Naive thymus-derived CD4-positive, alpha-beta T cell (primary cell): ENCODE results near the gene COL3A1. TPM values are rescaled to one million over a fixed set of nuclear protein-coding genes. Genes with fewer than 3 reads are reported as not detected.

Source experiments
- ATAC-seq: fragments of 150-1000 bp; cut with Tn5 transposase; 2 replicates; pipeline ENCODE4 v1.10.0; 2021; ENCODE audit warnings: mild to moderate bottlenecking, moderate library complexity
- CTCF ChIA-PET: fragments of 350-600 bp; sonication (Branson Sonifier 250); formaldehyde crosslinking; loops from one replicate; lab custom pipeline; 2021; ENCODE audit warnings: antibody characterized with exemption; lab: Charles Lee
- POLR2A ChIA-PET: fragments of 350-600 bp; sonication (Branson Sonifier 250); formaldehyde crosslinking; loops from one replicate; lab custom pipeline; 2021; ENCODE audit warnings: antibody characterized with exemption, inconsistent platforms; lab: Charles Lee
- DNase-seq, 9 donors: peaks; one replicate each; pipeline versions ENCODE4 v3.0.0 to v3.0.0-alpha.2; 2020 to 2022; ENCODE audit warnings: mixed read lengths in 1 of 9
- H3K27ac ChIP-seq: one replicate; pipeline ENCODE4 v1.7.0; 2013; ENCODE audit warnings: mild to moderate bottlenecking, low read depth, low read length, moderate library complexity
- H3K27me3 ChIP-seq, 2 donors: one replicate each; pipeline ENCODE4 v1.7.0; 2013; ENCODE audit warnings: low read length in 2 of 2, mild to moderate bottlenecking in 2 of 2, moderate library complexity in 2 of 2; ENCODE audit not compliant: control insufficient read depth in 2 of 2, insufficient read depth in 2 of 2
- H3K36me3 ChIP-seq, 3 experiments: 1 replicate in 2 of 3; 2 replicates in 1 of 3; pipeline ENCODE4 v1.7.0; 2013; ENCODE audit warnings: low read length in 3 of 3, mild to moderate bottlenecking in 3 of 3, moderate library complexity in 1 of 3; ENCODE audit not compliant: insufficient read depth in 3 of 3, control insufficient read depth in 2 of 3
- H3K4me1 ChIP-seq, 2 donors: one replicate each; pipeline ENCODE4 v1.7.0; 2013; ENCODE audit warnings: low read length in 2 of 2, mild to moderate bottlenecking in 2 of 2, moderate library complexity in 1 of 2; ENCODE audit not compliant: control insufficient read depth in 2 of 2, insufficient read depth in 2 of 2
- H3K4me3 ChIP-seq: 2 replicates; pipeline ENCODE4 v1.7.0; 2013; ENCODE audit warnings: mild to moderate bottlenecking, low read length
- H3K9me3 ChIP-seq, 3 experiments: 1 replicate in 2 of 3; 2 replicates in 1 of 3; pipeline ENCODE4 v1.7.0; 2013; ENCODE audit warnings: low read length in 3 of 3; ENCODE audit not compliant: control insufficient read depth in 2 of 3
- H3K27ac Mint-ChIP-seq, 9 donors: one replicate each; pipeline ENCODE4 v1.8.0; 2020 to 2022; ENCODE audit warnings: mixed read lengths in 9 of 9, mild to moderate bottlenecking in 8 of 9, moderate library complexity in 5 of 9, inconsistent platforms in 2 of 9
- H3K27me3 Mint-ChIP-seq, 5 donors: one replicate each; pipeline ENCODE4 v1.8.0; 2021 to 2022; ENCODE audit warnings: mixed read lengths in 5 of 5, mild to moderate bottlenecking in 1 of 5
- H3K36me3 Mint-ChIP-seq, 5 donors: one replicate each; pipeline ENCODE4 v1.8.0; 2020 to 2022; ENCODE audit warnings: mixed read lengths in 5 of 5, mild to moderate bottlenecking in 3 of 5, inconsistent platforms in 1 of 5
- H3K4me1 Mint-ChIP-seq, 7 donors: one replicate each; pipeline ENCODE4 v1.8.0; 2020 to 2022; ENCODE audit warnings: mixed read lengths in 7 of 7, mild to moderate bottlenecking in 3 of 7, inconsistent platforms in 1 of 7
- H3K4me3 Mint-ChIP-seq, 10 donors: one replicate each; pipeline ENCODE4 v1.8.0; 2020 to 2022; ENCODE audit warnings: mild to moderate bottlenecking in 10 of 10, mixed read lengths in 10 of 10, moderate library complexity in 6 of 10, inconsistent platforms in 2 of 10
- H3K9me3 Mint-ChIP-seq, 11 donors: one replicate each; pipeline ENCODE4 v1.8.0; 2020 to 2022; ENCODE audit warnings: mixed read lengths in 11 of 11, mild to moderate bottlenecking in 4 of 11, inconsistent platforms in 1 of 11, moderate library complexity in 1 of 11
- intact Hi-C, 2 donors: fragments of 100-400 bp; cut with micrococcal nuclease; formaldehyde crosslinking; loops; one replicate each; pipeline ENCODE4 v1.15.1; 2023
- polyA plus RNA-seq, 2 donors: library from polyadenylated mRNA; unstranded; fragments of 300-500 nt; fragmentation: Illumina TruSeq; gene quantifications; one replicate each; pipeline ENCODE4 v1.2.3, GENCODE V29; 2021
- total RNA-seq, 6 experiments: library from RNA in 5 of 6; stranded (reverse) in 5 of 6; gene quantifications; 1 replicate in 5 of 6; 2 replicates in 1 of 6; pipeline ENCODE4 v1.2.3 and lab custom pipeline; 2021 to 2026

COL3A1 gene
- total and polyA plus RNA-seq, 7 experiments from 2014 or later: 0.27 TPM; not detected in 6

GRCh38 chr2:188965563-188965962, 8.6 kb upstream of the COL3A1 start:
- H3K27me3 ChIP-seq: no peaks in the 10 kb centered on the region
- Mint-ChIP-seq H3K27ac (no peak overlapping the region), H3K9me3 (no peaks in the 10 kb centered on the region), H3K27me3 (peaks cover 0 to 10% (median 0%) of the 10 kb centered on the region in 5 donors), H3K36me3 (no peaks in the 10 kb centered on the region), H3K4me3 (no peak overlapping the region), H3K4me1 (no peaks in the 10 kb centered on the region)
- no peaks in the 10 kb centered on the region for H3K4me1 ChIP-seq
- POLR2A ChIA-PET: no interaction called here
- H3K27ac ChIP-seq: no peak overlapping the region
- no peaks in the 10 kb centered on the region for H3K36me3 ChIP-seq
- no peaks in the 10 kb centered on the region for H3K9me3 ChIP-seq
- no peak for ATAC-seq
- CTCF ChIA-PET: no interaction called here
- intact Hi-C loops: no loop called here
- DNase-seq: no peak
- H3K4me3 ChIP-seq: no peak overlapping the region

DNA sequence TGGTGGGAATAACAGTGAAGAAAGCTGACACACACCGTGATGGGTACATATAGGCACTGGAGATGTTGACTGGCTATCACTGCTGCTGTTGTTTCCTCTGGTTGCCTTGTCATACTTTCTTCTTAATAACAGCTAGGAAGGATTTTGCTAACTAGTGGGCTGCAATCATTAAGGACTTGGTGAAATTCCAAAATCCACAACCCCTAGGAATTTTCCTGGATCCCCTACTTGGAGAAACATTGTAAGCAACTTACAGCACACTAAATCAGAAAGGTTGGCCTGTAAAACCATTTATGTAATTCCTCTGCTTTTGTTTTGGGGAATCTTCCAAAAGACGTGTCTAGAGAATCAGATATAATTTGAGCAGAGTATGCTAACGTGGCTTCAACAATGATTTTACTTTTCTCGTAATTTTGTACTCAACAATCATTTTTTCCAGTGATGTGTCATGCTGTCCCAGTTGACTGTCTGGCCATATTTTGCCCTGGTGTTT, 8.0 kb upstream of the COL3A1 start:
- H3K9me3 ChIP-seq: no peaks in the 10 kb centered on the region
- no peak overlapping the region for H3K27ac Mint-ChIP-seq
- ATAC-seq (no peak), DNase-seq (no peak)
- no peaks in the 10 kb centered on the region for H3K27me3 ChIP-seq
- no peaks in the 10 kb centered on the region for H3K36me3 ChIP-seq
- ChIA-PET POLR2A (no interaction called here), CTCF (no interaction called here)
- H3K27ac ChIP-seq: no peak overlapping the region
- no peaks in the 10 kb centered on the region for H3K4me1 Mint-ChIP-seq
- H3K27me3 Mint-ChIP-seq: peaks cover 0 to 10% (median 0%) of the 10 kb centered on the region in 5 donors
- H3K4me3 ChIP-seq: no peak overlapping the region
- no peaks in the 10 kb centered on the region for H3K4me1 ChIP-seq
- intact Hi-C loops: no loop called here
- no peaks in the 10 kb centered on the region for H3K9me3 Mint-ChIP-seq
- no peak overlapping the region for H3K4me3 Mint-ChIP-seq
- H3K36me3 Mint-ChIP-seq: no peaks in the 10 kb centered on the region

DNA sequence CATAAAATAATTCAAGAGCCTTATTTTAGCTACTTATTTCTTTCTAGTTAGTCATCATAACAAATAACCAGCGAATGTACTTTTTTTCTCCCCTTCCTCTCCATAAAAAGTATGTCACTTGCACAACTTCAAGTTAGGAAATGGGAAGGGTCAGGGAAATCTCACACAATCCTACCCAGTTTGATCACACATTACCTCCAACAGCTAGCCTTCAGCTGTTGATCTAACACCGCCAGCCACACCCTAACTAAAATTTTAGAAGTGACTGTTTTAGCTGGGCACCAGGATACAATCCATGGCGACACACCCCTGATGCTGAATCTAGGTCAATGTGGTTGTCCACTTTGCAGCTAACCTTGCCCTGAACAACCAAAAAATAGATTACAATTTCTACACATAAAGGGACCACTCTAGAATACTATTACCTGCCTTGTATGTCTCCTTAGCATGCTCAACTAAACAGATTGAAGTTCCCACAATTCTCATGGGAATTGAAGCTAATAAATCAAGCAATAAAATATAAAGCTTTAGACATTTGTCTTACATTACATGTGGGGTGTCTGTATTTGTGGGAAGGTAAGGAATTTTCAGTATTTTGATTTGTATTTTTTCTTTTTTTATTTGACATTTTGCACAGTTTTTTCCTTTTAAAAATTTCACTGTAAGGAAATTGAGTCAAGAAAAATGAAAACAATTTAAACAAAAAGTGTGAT, 7.3 kb upstream of the COL3A1 start:
- no peak overlapping the region for H3K27ac ChIP-seq
- intact Hi-C loops: no loop called here
- Mint-ChIP-seq H3K4me3 (no peak overlapping the region), H3K4me1 (no peaks in the 10 kb centered on the region), H3K27ac (no peak overlapping the region), H3K9me3 (no peaks in the 10 kb centered on the region), H3K27me3 (peaks cover 0 to 6% (median 0%) of the 10 kb centered on the region in 5 donors), H3K36me3 (no peaks in the 10 kb centered on the region)
- DNase-seq (no peak), ATAC-seq (no peak)
- no peaks in the 10 kb centered on the region for H3K27me3 ChIP-seq
- ChIA-PET POLR2A (no interaction called here), CTCF (no interaction called here)
- H3K36me3 ChIP-seq: no peaks in the 10 kb centered on the region
- no peaks in the 10 kb centered on the region for H3K9me3 ChIP-seq
- H3K4me1 ChIP-seq: no peaks in the 10 kb centered on the region
- no peak overlapping the region for H3K4me3 ChIP-seq

GRCh38 chr2:188969236-188969635, 4.9 kb upstream of the COL3A1 start:
- no peaks in the 10 kb centered on the region for H3K4me1 Mint-ChIP-seq
- Histone ChIP-seq H3K9me3 (no peaks in the 10 kb centered on the region), H3K4me3 (no peak overlapping the region), H3K27ac (no peak overlapping the region), H3K4me1 (no peaks in the 10 kb centered on the region), H3K36me3 (no peaks in the 10 kb centered on the region), H3K27me3 (no peaks in the 10 kb centered on the region)
- ATAC-seq (no peak), DNase-seq (no peak)
- no peak overlapping the region for H3K4me3 Mint-ChIP-seq
- CTCF ChIA-PET: no interaction called here
- intact Hi-C loops: no loop called here
- no peaks in the 10 kb centered on the region for H3K36me3 Mint-ChIP-seq
- no peak overlapping the region for H3K27ac Mint-ChIP-seq
- H3K27me3 Mint-ChIP-seq: peaks cover 0 to 6% (median 0%) of the 10 kb centered on the region in 5 donors
- POLR2A ChIA-PET: no interaction called here
- H3K9me3 Mint-ChIP-seq: no peaks in the 10 kb centered on the region

- no peak for ATAC-seq
- DNase-seq: no peak
- intact Hi-C loops: no loop called here
- Histone ChIP-seq H3K9me3 (no peaks in the 10 kb centered on the region), H3K4me1 (no peaks in the 10 kb centered on the region), H3K4me3 (no peak overlapping the region), H3K27me3 (no peaks in the 10 kb centered on the region), H3K27ac (no peak overlapping the region), H3K36me3 (no peaks in the 10 kb centered on the region)
- Mint-ChIP-seq H3K9me3 (no peaks in the 10 kb centered on the region), H3K4me1 (no peaks in the 10 kb centered on the region), H3K27ac (no peak overlapping the region), H3K4me3 (no peak overlapping the region), H3K27me3 (peaks cover 0 to 6% (median 0%) of the 10 kb centered on the region in 5 donors), H3K36me3 (no peaks in the 10 kb centered on the region)
- ChIA-PET CTCF (no interaction called here), POLR2A (no interaction called here)
Measured at GRCh38 chr2:188969651-188970050, 4.5 kb upstream of the COL3A1 start.

- Histone ChIP-seq H3K9me3 (no peaks in the 10 kb centered on the region), H3K27me3 (no peaks in the 10 kb centered on the region), H3K36me3 (no peaks in the 10 kb centered on the region), H3K27ac (no peak overlapping the region), H3K4me3 (no peak overlapping the region), H3K4me1 (no peaks in the 10 kb centered on the region)
- ChIA-PET POLR2A (no interaction called here), CTCF (no interaction called here)
- no peak overlapping the region for H3K27ac Mint-ChIP-seq
- H3K9me3 Mint-ChIP-seq: no peaks in the 10 kb centered on the region
- no peak for ATAC-seq
- H3K27me3 Mint-ChIP-seq: peaks cover 0 to 6% (median 0%) of the 10 kb centered on the region in 5 donors
- no peaks in the 10 kb centered on the region for H3K36me3 Mint-ChIP-seq
- no peaks in the 10 kb centered on the region for H3K4me1 Mint-ChIP-seq
- no peak overlapping the region for H3K4me3 Mint-ChIP-seq
- intact Hi-C loops: no loop called here
- no peak for DNase-seq
Measured at GRCh38 chr2:188970211-188970610, 4.0 kb upstream of the COL3A1 start.

GRCh38 chr2:188971432-188971861, 2.7 kb upstream of the COL3A1 start:
- Mint-ChIP-seq H3K4me1 (no peaks in the 10 kb centered on the region), H3K27ac (no peak overlapping the region), H3K36me3 (no peaks in the 10 kb centered on the region), H3K9me3 (no peaks in the 10 kb centered on the region), H3K4me3 (no peak overlapping the region), H3K27me3 (peaks cover 4 to 10% (median 5%) of the 10 kb centered on the region in 5 donors)
- no peak for ATAC-seq
- Histone ChIP-seq H3K36me3 (no peaks in the 10 kb centered on the region), H3K27me3 (no peaks in the 10 kb centered on the region), H3K4me1 (no peaks in the 10 kb centered on the region), H3K9me3 (no peaks in the 10 kb centered on the region), H3K27ac (no peak overlapping the region), H3K4me3 (no peak overlapping the region)
- CTCF ChIA-PET: no interaction called here
- no peak for DNase-seq
- POLR2A ChIA-PET: no interaction called here
- intact Hi-C loops: no loop called here
